ENCODE results near the gene FASLG. TPM values are rescaled to one million over a fixed set of nuclear protein-coding genes. Genes with fewer than 3 reads are reported as not detected.

FASLG gene
- total RNA-seq, 1 experiment from 2014 or later = not detected

DNA sequence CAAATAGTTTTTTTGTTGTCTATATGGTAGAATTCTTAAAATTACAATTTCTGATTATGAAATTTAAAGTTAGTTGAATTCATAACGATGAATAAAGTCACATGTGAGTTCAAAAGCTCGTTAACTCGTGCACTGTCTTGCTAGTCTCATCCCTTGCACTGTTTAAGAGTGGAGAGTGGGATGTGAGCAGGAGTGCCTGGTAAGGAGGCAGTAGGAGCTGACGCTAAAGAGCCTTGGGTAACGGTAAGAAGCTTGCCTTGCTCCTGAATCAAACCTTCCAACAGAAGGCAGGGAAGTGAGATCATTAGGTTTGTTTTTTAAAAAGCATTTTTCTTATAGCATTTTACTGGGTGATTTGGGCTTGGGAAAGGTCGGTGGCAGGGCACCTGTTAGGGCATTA lies 2.3 kb upstream of the FASLG start:
- TF ChIP-seq, protein P1, sequence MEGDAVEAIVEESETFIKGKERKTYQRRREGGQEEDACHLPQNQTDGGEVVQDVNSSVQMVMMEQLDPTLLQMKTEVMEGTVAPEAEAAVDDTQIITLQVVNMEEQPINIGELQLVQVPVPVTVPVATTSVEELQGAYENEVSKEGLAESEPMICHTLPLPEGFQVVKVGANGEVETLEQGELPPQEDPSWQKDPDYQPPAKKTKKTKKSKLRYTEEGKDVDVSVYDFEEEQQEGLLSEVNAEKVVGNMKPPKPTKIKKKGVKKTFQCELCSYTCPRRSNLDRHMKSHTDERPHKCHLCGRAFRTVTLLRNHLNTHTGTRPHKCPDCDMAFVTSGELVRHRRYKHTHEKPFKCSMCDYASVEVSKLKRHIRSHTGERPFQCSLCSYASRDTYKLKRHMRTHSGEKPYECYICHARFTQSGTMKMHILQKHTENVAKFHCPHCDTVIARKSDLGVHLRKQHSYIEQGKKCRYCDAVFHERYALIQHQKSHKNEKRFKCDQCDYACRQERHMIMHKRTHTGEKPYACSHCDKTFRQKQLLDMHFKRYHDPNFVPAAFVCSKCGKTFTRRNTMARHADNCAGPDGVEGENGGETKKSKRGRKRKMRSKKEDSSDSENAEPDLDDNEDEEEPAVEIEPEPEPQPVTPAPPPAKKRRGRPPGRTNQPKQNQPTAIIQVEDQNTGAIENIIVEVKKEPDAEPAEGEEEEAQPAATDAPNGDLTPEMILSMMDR (conservative IDR thresholded peaks at IDR 0.05; ENCODE audit: low read depth, low read length) = no peak
- TF ChIP-seq EZH2 (IDR thresholded peaks at IDR 0.05; ENCODE audit: borderline replicate concordance, low read depth, low read length, poor library complexity, severe bottlenecking) = no peak
- BruUV-seq (replicated peaks) = no TSS peak
- POLR2A ChIA-PET (ENCODE audit: low non-redundant PET) = no interaction called here
- Histone ChIP-seq H3K36me3 (ENCODE audit: insufficient read depth, low read length, poor library complexity, severe bottlenecking) (no peaks in the 10 kb centered on the region), H3K27ac (ENCODE audit: low read depth, low read length, poor library complexity, severe bottlenecking) (no peak overlapping the region), H3K4me1 (ENCODE audit: insufficient read depth, low read length, poor library complexity, severe bottlenecking) (no peaks in the 10 kb centered on the region), H3K9me3 (ENCODE audit: low read depth, low read length, poor library complexity, severe bottlenecking) (no peaks in the 10 kb centered on the region), H3K27me3 (replicated peaks; ENCODE audit: insufficient read depth, low read depth, low read length, poor library complexity) (no peaks in the 10 kb centered on the region), H3K4me3 (ENCODE audit: low read depth, low read length, poor library complexity, severe bottlenecking) (no peak overlapping the region)
- intact Hi-C loops (cut with micrococcal nuclease; ENCODE audit: unreplicated experiment) = no loop called here
- CTCF ChIA-PET = no interaction called here
- no peak for DNase-seq (ENCODE audit: low spot score)

DNA sequence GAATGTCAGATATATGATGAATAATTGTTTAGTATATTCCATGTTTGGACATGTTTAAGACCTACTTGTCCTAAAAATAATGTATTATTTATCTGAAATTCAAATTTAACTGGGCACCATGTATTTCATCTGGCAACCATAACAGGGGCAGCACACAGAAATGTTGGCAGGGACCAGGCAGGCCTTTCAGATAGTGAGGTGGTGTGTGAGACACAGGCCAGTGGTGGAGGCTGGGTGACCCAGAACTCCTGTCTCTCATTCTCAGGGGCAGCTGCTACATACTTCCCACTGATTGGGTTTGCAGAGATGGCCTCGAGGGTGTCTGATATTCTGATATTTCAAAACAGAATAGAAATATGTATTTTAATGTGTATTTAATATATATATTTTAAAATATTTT lies 1.3 kb upstream of the FASLG start:
- Histone ChIP-seq H3K27ac (ENCODE audit: low read depth, low read length, poor library complexity, severe bottlenecking) (no peak overlapping the region), H3K27me3 (replicated peaks; ENCODE audit: insufficient read depth, low read depth, low read length, poor library complexity) (no peaks in the 10 kb centered on the region), H3K4me3 (ENCODE audit: low read depth, low read length, poor library complexity, severe bottlenecking) (no peak overlapping the region), H3K36me3 (ENCODE audit: insufficient read depth, low read length, poor library complexity, severe bottlenecking) (no peaks in the 10 kb centered on the region), H3K4me1 (ENCODE audit: insufficient read depth, low read length, poor library complexity, severe bottlenecking) (no peaks in the 10 kb centered on the region), H3K9me3 (ENCODE audit: low read depth, low read length, poor library complexity, severe bottlenecking) (no peaks in the 10 kb centered on the region)
- TF ChIP-seq, protein P1 (conservative IDR thresholded peaks at IDR 0.05; ENCODE audit: low read depth, low read length) = no peak
- TF ChIP-seq EZH2 (IDR thresholded peaks at IDR 0.05; ENCODE audit: borderline replicate concordance, low read depth, low read length, poor library complexity, severe bottlenecking) = no peak
- DNase-seq (ENCODE audit: low spot score) = no peak
- intact Hi-C loops (cut with micrococcal nuclease; ENCODE audit: unreplicated experiment) = no loop called here
- CTCF ChIA-PET = no interaction called here
- BruUV-seq (replicated peaks) = no TSS peak
- POLR2A ChIA-PET (ENCODE audit: low non-redundant PET) = no interaction called here

DNA sequence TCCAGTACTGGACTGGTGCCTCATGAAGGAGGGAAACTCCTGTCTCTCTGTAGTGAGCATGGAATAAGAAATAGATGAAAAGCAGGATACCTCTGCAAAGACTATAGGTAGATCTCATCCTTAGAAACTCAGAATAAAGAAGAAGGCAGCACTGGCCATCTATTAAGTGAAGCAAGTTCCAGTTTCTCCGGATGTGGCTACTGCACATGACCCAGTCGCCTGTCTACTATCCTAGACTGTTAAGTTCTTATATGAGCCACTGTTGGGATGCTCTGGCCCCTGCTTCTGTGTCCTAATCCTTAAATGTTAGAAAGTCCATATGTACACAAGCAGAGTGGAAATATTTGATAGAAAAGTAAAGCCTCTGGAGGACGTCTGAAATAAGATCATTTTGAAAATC lies 2.2 kb downstream of the FASLG start:
- Histone ChIP-seq H3K9me3 (ENCODE audit: low read depth, low read length, poor library complexity, severe bottlenecking) (no peaks in the 10 kb centered on the region), H3K4me1 (ENCODE audit: insufficient read depth, low read length, poor library complexity, severe bottlenecking) (no peaks in the 10 kb centered on the region), H3K4me3 (ENCODE audit: low read depth, low read length, poor library complexity, severe bottlenecking) (no peak overlapping the region), H3K36me3 (ENCODE audit: insufficient read depth, low read length, poor library complexity, severe bottlenecking) (no peaks in the 10 kb centered on the region), H3K27ac (ENCODE audit: low read depth, low read length, poor library complexity, severe bottlenecking) (no peak overlapping the region), H3K27me3 (replicated peaks; ENCODE audit: insufficient read depth, low read depth, low read length, poor library complexity) (no peaks in the 10 kb centered on the region)
- intact Hi-C loops (cut with micrococcal nuclease; ENCODE audit: unreplicated experiment) = no loop called here
- no TSS peak for BruUV-seq (replicated peaks)
- no peak for DNase-seq (ENCODE audit: low spot score)
- ChIA-PET CTCF (no interaction called here), POLR2A (ENCODE audit: low non-redundant PET) (no interaction called here)
- TF ChIP-seq, protein P1 (conservative IDR thresholded peaks at IDR 0.05; ENCODE audit: low read depth, low read length) = no peak
- TF ChIP-seq EZH2 (IDR thresholded peaks at IDR 0.05; ENCODE audit: borderline replicate concordance, low read depth, low read length, poor library complexity, severe bottlenecking) = no peak
